Measurements from ENCODE around the gene DEGS1.

DNA sequence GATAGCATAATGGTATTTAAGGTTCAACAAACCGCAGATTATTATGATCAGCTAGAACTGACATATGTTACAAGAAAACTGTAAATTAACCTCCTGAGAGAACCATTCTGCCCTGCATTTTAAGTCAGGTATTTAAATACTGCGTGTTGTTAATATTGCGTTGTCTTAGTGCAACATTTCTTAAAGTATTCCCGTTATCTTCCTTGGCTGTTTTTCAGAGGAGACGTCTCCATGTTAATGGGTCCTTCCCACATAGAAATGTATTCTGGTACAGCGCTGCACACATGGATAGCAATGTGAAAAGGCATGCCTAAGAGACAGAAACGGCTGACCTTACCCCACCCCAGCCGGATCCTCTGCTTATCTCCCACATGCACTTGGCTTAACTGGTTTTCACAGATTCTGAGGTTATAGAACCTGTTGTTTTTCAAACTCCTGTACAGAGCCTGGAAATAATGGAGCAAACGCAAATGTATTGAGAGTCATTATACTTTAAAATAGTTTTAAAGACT lies 22.8 kb upstream of the DEGS1 start:
- no peak for TF ChIP-seq POLR2A (IDR thresholded peaks at IDR 0.05)
- TF ChIP-seq, protein P1, sequence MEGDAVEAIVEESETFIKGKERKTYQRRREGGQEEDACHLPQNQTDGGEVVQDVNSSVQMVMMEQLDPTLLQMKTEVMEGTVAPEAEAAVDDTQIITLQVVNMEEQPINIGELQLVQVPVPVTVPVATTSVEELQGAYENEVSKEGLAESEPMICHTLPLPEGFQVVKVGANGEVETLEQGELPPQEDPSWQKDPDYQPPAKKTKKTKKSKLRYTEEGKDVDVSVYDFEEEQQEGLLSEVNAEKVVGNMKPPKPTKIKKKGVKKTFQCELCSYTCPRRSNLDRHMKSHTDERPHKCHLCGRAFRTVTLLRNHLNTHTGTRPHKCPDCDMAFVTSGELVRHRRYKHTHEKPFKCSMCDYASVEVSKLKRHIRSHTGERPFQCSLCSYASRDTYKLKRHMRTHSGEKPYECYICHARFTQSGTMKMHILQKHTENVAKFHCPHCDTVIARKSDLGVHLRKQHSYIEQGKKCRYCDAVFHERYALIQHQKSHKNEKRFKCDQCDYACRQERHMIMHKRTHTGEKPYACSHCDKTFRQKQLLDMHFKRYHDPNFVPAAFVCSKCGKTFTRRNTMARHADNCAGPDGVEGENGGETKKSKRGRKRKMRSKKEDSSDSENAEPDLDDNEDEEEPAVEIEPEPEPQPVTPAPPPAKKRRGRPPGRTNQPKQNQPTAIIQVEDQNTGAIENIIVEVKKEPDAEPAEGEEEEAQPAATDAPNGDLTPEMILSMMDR (IDR thresholded peaks at IDR 0.05), result no peak
